ENCODE data around the gene MKKS. TPM values are rescaled to one million over a fixed set of nuclear protein-coding genes. Genes with fewer than 3 reads are reported as not detected.

MKKS gene
- total and polyA plus RNA-seq, 8 donors = 13.8 to 30.2 (median 24.6) TPM

DNA sequence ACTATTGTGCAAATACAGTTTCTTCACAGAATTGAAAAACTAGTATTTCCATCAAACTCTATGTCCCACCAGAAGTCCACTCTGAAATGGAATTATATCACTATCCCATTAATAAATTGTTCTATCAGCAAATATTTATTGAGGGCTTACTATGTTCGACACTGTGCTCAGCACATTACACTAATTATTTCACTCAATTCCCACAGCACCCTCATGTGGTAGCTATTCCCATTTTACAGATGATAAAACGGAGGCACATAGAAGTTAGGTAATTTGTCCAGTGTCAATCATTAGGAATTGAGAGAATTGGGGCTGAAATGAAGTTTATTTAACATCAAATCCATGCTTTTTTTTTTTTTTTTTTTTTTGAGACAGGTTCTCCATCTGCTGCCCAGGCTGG, 52.5 kb downstream of the MKKS start:
- intact Hi-C loops (cut with DNase I) = no loop called here

DNA sequence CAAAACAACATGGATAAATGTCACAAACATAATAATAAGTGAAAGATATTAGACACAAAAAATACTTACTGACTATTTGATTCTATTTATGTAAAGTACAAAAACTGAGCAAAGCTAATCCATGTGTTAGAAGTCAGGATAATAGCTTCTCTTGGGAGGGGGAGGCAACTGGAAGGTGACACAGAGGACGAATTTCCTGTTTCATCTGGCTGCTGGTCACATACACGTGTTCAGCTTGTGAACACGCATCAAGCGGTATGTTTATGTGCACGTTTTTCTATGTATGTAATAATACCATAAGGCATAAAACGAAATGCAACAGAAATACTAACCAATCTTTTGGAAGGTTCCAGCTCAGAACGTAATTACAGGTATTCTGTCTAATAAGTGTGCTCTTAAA, 54.3 kb downstream of the MKKS start:
- H3K4me1 ChIP-seq = no peaks in the 10 kb centered on the region
- DNase-seq (no peak), ATAC-seq (no peak)
- H3K4me3 ChIP-seq = no peak overlapping the region
- no peaks in the 10 kb centered on the region for H3K27me3 ChIP-seq
- intact Hi-C loops (cut with DNase I) = no loop called here
- TF ChIP-seq, protein P1, sequence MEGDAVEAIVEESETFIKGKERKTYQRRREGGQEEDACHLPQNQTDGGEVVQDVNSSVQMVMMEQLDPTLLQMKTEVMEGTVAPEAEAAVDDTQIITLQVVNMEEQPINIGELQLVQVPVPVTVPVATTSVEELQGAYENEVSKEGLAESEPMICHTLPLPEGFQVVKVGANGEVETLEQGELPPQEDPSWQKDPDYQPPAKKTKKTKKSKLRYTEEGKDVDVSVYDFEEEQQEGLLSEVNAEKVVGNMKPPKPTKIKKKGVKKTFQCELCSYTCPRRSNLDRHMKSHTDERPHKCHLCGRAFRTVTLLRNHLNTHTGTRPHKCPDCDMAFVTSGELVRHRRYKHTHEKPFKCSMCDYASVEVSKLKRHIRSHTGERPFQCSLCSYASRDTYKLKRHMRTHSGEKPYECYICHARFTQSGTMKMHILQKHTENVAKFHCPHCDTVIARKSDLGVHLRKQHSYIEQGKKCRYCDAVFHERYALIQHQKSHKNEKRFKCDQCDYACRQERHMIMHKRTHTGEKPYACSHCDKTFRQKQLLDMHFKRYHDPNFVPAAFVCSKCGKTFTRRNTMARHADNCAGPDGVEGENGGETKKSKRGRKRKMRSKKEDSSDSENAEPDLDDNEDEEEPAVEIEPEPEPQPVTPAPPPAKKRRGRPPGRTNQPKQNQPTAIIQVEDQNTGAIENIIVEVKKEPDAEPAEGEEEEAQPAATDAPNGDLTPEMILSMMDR (IDR thresholded peaks at IDR 0.05) = no peak
- peaks cover 0 to 6% of the 10 kb centered on the region in 2 donors for H3K9me3 ChIP-seq
- H3K27ac ChIP-seq = no peak overlapping the region
- no peaks in the 10 kb centered on the region for H3K36me3 ChIP-seq

More for the DNA sequence above, 52.5 kb downstream of the MKKS start:
- H3K4me1 ChIP-seq = no peaks in the 10 kb centered on the region
- no peak overlapping the region for H3K27ac ChIP-seq
- H3K36me3 ChIP-seq = no peaks in the 10 kb centered on the region
- H3K4me3 ChIP-seq = no peak overlapping the region
- no peaks in the 10 kb centered on the region for H3K9me3 ChIP-seq
- DNase-seq (no peak), ATAC-seq (no peak)
- TF ChIP-seq, protein P1 (IDR thresholded peaks at IDR 0.05) = no peak
- H3K27me3 ChIP-seq = no peaks in the 10 kb centered on the region

DNA sequence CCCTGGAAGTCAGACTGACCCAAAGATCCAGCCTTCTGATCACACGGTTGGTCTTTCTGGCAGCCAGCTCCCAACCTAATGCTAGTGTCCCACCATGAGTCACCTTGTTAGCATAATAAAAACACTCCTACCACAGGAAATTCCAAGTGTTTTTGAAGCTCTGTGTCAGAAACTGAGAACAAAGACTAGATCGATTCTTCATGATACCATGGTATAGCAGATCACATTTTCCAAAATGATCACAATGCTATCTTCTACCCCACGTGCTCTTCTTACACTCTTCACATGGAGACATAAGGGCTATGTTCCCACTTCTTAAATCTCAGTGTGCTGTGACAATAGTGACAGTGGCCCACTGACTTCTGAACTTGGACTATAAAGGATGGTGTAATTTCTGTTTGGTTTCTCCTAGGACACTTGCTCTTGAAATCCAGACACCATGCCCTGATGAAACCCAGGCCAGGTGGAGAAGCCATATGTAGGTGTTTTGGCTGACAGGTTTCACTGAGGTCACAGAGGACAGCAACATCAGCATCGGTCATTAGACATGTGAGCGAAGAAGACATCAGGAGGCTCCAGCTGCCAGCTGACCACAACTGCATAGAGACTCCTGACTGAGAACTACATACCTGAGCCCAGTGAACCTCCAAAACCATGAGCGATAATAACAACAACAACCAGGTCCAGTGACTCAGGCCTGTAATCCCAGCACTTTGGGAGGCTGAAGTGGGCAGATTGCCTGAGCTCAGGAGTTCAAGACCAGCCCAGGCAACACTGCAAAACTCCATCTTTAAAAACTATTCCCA, 57.5 kb downstream of the MKKS start:
- no peak overlapping the region for H3K4me3 ChIP-seq
- intact Hi-C loops (cut with DNase I) = no loop called here
- H3K27me3 ChIP-seq = no peaks in the 10 kb centered on the region
- peaks cover 0 to 6% of the 10 kb centered on the region in 2 donors for H3K9me3 ChIP-seq
- TF ChIP-seq, protein P1 (IDR thresholded peaks at IDR 0.05) = no peak
- DNase-seq (no peak), ATAC-seq (no peak)
- H3K27ac ChIP-seq = no peak overlapping the region
- H3K4me1 ChIP-seq = no peaks in the 10 kb centered on the region
- no peaks in the 10 kb centered on the region for H3K36me3 ChIP-seq

DNA sequence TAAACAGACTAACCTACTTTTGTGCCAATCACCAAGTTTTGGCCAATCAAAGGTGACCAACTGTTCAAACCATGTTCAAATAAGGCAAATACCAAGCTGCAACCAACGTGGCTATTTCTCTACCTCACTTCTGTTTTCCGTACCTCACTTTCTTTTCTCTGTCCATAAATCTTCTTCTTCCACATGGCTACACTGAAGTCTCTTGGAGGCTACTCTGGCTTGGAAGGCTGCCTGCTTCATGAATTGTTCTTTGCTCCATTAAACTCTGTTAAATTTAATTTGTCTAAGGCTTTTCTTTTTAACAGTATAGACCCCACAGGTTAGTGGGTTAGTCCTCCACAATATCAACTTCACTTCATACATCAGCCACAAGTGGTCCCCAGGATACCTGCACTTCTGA, 58.8 kb downstream of the MKKS start:
- peaks cover 0 to 6% of the 10 kb centered on the region in 2 donors for H3K9me3 ChIP-seq
- ATAC-seq (no peak), DNase-seq (no peak)
- intact Hi-C loops (cut with DNase I) = no loop called here
- no peak overlapping the region for H3K27ac ChIP-seq
- no peaks in the 10 kb centered on the region for H3K27me3 ChIP-seq
- TF ChIP-seq, protein P1 (IDR thresholded peaks at IDR 0.05) = no peak
- no peak overlapping the region for H3K4me3 ChIP-seq
- no peaks in the 10 kb centered on the region for H3K36me3 ChIP-seq
- H3K4me1 ChIP-seq = no peaks in the 10 kb centered on the region

DNA sequence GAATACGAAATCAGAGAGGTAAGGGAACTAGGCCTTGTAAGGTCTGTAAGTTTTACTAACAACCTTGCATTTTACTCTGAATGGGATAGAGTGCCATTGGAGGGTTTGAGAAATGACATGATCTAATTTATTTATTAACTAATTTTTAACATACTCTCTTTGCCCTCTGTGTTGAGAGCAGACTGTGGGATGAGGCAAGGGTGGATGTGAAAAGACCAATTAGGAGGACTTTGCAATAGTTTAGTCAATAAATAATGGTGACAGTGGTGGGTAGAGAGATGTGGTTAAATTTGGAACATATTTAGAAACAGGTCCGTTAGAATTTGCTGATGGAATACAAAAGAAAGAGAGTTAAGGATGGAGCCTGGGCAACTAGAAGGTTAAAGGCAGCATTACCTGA, 60.0 kb downstream of the MKKS start:
- no peaks in the 10 kb centered on the region for H3K36me3 ChIP-seq
- H3K4me1 ChIP-seq = no peaks in the 10 kb centered on the region
- H3K27me3 ChIP-seq = no peaks in the 10 kb centered on the region
- H3K4me3 ChIP-seq = no peak overlapping the region
- no peak for DNase-seq
- peaks cover 0 to 6% of the 10 kb centered on the region in 2 donors for H3K9me3 ChIP-seq
- H3K27ac ChIP-seq = no peak overlapping the region
- intact Hi-C loops (cut with DNase I) = no loop called here
- TF ChIP-seq, protein P1 (IDR thresholded peaks at IDR 0.05) = no peak
- ATAC-seq = no peak
